Ovary (tissue), 9 donors: Measurements from ENCODE around the gene COX6A1. TPM values are rescaled to one million over a fixed set of nuclear protein-coding genes. Genes with fewer than 3 reads are reported as not detected.

Source experiments
- DNase-seq, 5 donors: peaks; one replicate each; pipeline ENCODE4 v3.0.0-alpha.2; 2019 to 2020
- H3K27ac ChIP-seq, 2 donors: fragments of 200-600 bp; one replicate each; pipeline versions ENCODE4 v1.5.1 to v1.8.0; 2019 to 2022
- H3K27me3 ChIP-seq: fragments of 200-600 bp; one replicate; pipeline ENCODE4 v1.8.0; 2022
- H3K36me3 ChIP-seq: fragments of 200-600 bp; sonication (generic); one replicate; pipeline ENCODE4 v1.5.1; 2019
- H3K4me1 ChIP-seq: one replicate; pipeline ENCODE4 v1.8.1; 2013; ENCODE audit warnings: mild to moderate bottlenecking, moderate library complexity; ENCODE audit not compliant: insufficient read depth
- H3K4me3 ChIP-seq: fragments of 200-600 bp; sonication (generic); one replicate; pipeline ENCODE4 v1.5.1; 2017
- H3K9me3 ChIP-seq, 2 donors: fragments of 200-600 bp in 1 of 2; sonication (generic) in 1 of 2; one replicate each; pipeline versions ENCODE4 v1.5.1 to v1.8.1; 2013 to 2019; ENCODE audit warnings: mild to moderate bottlenecking in 1 of 2, moderate library complexity in 1 of 2
- EP300 ChIP-seq: sonication (generic); formaldehyde crosslinking; IDR thresholded peaks from one replicate; pipeline ENCODE4 v1.6.1; 2017; ENCODE audit warnings: antibody characterized with exemption
- POLR2A ChIP-seq: fragments of 450-650 bp; IDR thresholded peaks from one replicate; pipeline ENCODE4 v1.6.1; 2017; ENCODE audit warnings: antibody characterized with exemption, mild to moderate bottlenecking, moderate library complexity
- WGBS, 3 donors: extraction: QIAGEN DNeasy Blood & Tissue Kit in 1 of 3; methylation state at CpG; one replicate each; pipeline versions ENCODE4 v1.1.5 to v1.1.7; 2013 to 2017; 5-methylcytosine and 5-hydroxymethylcytosine counted together
- intact Hi-C, 4 donors: fragments of 100-400 bp; cut with DNase I; formaldehyde crosslinking; loops; one replicate each; pipeline versions ENCODE4 v1.11.0 to v1.15.1; 2022 to 2023
- polyA plus RNA-seq, 2 donors: library from polyadenylated mRNA; stranded (reverse); fragments of 200-250 nt in 1 of 2; fragments of 350-450 nt in 1 of 2; fragmentation: Illumina TruSeq in 1 of 2; extraction: RNeasy Lipid Tissue Mini Kit (QIAGEN cat#74804) in 1 of 2; gene quantifications; one replicate each; pipeline ENCODE4 v1.2.3, GENCODE V29; 2013 to 2014
- total RNA-seq, 7 donors: library from RNA; depleted of rRNA in 2 of 7; stranded (reverse); fragments of >200 nt in 2 of 7; fragmentation: NEBNext Ultra II Directional in 3 of 7; extraction: Animal tissue kit (Norgen Biotek cat#: 25700) in 3 of 7; gene quantifications; one replicate each; pipeline versions ENCODE4 v1.1.0 to v1.2.4, GENCODE V29; 2016 to 2023
- TF ChIP-seq, protein P1 (sequence below), 3 donors: fragments of 450-650 bp in 2 of 3; fragments of 200-600 bp in 1 of 3; IDR thresholded peaks; one replicate each; pipeline versions ENCODE4 v1.5.1 to v1.8.0; 2016 to 2022; ENCODE audit warnings: antibody characterized with exemption in 3 of 3, mild to moderate bottlenecking in 1 of 3
- donor health status: DM: no; HTN: no; CAD: no; lungs with moderate emphysema.
- donor health status: DM: no; HTN: no; CAD: no.
- donor health status: Bipolar disorder and iron deficiency.
- donor health status: DM: yes; HTN: yes; CAD: no.
- donor health status: DM: no; HTN: no; CAD: no.
- donor health status: DM: yes; HTN: yes; CAD: no.

The COX6A1 gene
- total and polyA plus RNA-seq, 9 donors = 182 to 633 (median 208) TPM

DNA sequence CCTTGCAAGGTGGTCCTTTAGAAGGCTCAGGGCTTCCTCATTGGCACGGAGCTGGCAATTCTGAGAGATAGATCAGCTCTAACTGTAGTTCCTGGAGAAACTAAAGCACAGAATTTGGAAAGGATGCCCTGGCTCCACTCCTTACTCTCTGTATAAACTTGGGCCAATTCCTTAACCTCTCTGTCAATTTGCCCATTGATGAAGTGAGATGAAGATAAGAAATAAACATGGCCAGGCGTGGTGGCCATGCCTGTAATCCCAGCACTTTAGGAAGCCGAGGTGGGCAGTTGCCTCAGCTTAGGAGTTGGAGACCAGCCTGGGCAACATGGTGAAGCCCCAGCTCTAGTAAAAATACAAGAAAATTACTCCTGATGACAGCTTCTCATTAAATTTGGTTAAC, 34.0 kb upstream of the COX6A1 start:
- intact Hi-C loops = no loop called here
- Histone ChIP-seq H3K4me3 (no peak overlapping the region), H3K27ac (no peak overlapping the region), H3K9me3 (no peaks in the 10 kb centered on the region), H3K36me3 (no peaks in the 10 kb centered on the region), H3K27me3 (no peaks in the 10 kb centered on the region), H3K4me1 (no peaks in the 10 kb centered on the region)
- WGBS, 3 donors = 71 to 86% (median 79%) methylated on average over 3 of the region's 3 CpGs
- no peak for DNase-seq
- TF ChIP-seq POLR2A (no peak), EP300 (no peak)
- TF ChIP-seq, protein P1, sequence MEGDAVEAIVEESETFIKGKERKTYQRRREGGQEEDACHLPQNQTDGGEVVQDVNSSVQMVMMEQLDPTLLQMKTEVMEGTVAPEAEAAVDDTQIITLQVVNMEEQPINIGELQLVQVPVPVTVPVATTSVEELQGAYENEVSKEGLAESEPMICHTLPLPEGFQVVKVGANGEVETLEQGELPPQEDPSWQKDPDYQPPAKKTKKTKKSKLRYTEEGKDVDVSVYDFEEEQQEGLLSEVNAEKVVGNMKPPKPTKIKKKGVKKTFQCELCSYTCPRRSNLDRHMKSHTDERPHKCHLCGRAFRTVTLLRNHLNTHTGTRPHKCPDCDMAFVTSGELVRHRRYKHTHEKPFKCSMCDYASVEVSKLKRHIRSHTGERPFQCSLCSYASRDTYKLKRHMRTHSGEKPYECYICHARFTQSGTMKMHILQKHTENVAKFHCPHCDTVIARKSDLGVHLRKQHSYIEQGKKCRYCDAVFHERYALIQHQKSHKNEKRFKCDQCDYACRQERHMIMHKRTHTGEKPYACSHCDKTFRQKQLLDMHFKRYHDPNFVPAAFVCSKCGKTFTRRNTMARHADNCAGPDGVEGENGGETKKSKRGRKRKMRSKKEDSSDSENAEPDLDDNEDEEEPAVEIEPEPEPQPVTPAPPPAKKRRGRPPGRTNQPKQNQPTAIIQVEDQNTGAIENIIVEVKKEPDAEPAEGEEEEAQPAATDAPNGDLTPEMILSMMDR (IDR thresholded peaks at IDR 0.05) = no peak

DNA sequence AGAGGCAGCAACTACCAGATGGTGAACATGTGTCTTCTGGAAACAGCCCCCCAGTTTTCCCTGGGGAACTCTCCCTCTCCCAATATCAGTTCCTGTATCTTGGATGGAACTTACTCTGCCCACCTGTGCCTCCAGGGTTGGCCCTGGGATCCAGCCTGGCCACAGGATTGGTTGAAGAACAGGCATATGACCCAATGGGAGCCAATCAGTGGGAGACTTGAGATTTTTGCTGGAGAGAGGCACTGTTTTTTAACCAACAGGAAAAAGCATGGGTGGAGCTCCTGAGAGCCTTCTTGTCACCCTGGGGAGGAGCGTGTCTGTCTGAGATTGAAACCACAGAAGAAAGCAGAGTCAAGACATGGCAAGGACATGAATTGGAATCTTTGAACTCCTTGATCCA, 33.6 kb upstream of the COX6A1 start:
- Histone ChIP-seq H3K27me3 (no peaks in the 10 kb centered on the region), H3K27ac (no peak overlapping the region), H3K9me3 (no peaks in the 10 kb centered on the region), H3K36me3 (no peaks in the 10 kb centered on the region), H3K4me3 (no peak overlapping the region), H3K4me1 (no peaks in the 10 kb centered on the region)
- intact Hi-C loops = no loop called here
- no peak for DNase-seq
- TF ChIP-seq, protein P1 (IDR thresholded peaks at IDR 0.05) = no peak
- TF ChIP-seq EP300 (no peak), POLR2A (no peak)
- 70 to 77% (median 74%) methylated on average over 1 of the region's 1 CpG for WGBS, 3 donors

DNA sequence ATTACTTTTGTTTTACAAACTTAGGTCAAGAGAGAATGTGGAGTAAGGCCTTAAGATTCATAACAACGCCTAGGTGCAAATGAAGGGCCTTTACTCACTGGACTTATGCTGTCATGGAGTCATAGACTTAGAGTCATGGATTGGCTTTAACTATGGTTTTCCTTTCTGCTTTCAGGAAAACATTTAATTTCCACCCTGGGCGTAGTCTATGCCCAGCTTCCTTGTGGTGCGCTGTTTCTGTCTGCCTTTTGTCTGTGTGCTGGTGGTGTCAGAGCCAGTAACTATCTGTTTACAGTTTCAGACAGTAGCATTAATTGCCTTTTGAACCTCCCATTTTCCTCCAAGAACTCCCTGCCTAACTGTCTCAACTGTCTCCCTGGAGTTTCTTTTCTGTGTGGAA, 31.8 kb upstream of the COX6A1 start:
- 79 to 84% (median 82%) methylated on average over 3 of the region's 3 CpGs for WGBS, 3 donors
- Histone ChIP-seq H3K36me3 (no peaks in the 10 kb centered on the region), H3K9me3 (no peaks in the 10 kb centered on the region), H3K27ac (no peak overlapping the region), H3K4me1 (no peaks in the 10 kb centered on the region), H3K27me3 (no peaks in the 10 kb centered on the region), H3K4me3 (no peak overlapping the region)
- intact Hi-C loops = no loop called here
- no peak for TF ChIP-seq POLR2A
- no peak for DNase-seq

DNA sequence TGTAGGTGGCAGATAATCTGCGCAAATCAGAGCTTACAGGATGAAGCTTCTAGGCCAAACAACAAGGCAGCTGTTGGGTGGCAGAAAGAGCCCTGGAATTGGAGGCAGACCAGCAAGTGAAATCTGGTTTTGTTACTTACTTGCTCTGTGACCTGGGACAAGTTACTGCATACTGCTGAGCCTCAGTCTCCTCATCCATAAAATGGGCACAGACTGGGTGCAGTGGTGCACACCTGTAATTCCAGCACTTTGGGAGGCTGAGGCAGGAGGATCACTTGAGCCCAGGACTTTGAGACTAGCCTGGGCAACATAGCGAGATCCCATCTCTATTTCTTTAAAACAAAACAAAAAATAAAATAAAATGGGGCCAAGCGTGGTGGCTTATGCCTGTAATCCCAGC, 31.4 kb upstream of the COX6A1 start:
- TF ChIP-seq EP300 = no peak
- TF ChIP-seq, protein P1 (IDR thresholded peaks at IDR 0.05) = no peak
- TF ChIP-seq POLR2A = no peak
- WGBS, 3 donors = 92 to 94% (median 93%) methylated on average over 3 of the region's 3 CpGs

DNA sequence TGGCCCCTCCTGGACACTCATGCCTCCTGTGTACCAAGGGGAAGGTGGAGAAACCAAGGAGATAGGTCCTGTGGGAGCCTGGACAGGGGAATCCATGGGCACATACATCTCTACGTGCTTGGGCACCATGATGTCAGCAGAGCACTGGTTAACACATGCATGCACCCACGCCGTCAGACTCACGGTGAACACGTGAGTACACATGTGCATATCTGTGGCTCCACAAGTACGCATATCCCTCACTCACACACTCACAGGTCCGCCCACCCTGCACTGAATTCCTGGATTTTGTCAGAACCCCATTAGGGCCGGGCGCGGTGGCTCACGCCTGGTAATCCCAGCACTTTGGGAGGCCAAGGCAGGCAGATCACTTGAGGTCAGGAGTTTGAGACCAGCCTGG, 29.1 kb upstream of the COX6A1 start:
- Histone ChIP-seq H3K4me3 (no peak overlapping the region), H3K36me3 (no peaks in the 10 kb centered on the region), H3K27ac (no peak overlapping the region), H3K4me1 (no peaks in the 10 kb centered on the region), H3K27me3 (no peaks in the 10 kb centered on the region), H3K9me3 (no peaks in the 10 kb centered on the region)
- TF ChIP-seq, protein P1 (IDR thresholded peaks at IDR 0.05) = no peak
- no peak for TF ChIP-seq POLR2A
- TF ChIP-seq EP300 = no peak
- 92 to 96% (median 95%) methylated on average over 11 of the region's 11 CpGs for WGBS, 3 donors
- DNase-seq = no peak
- intact Hi-C loops = no loop called here

More for the DNA sequence above, 31.4 kb upstream of the COX6A1 start:
- Histone ChIP-seq H3K4me3 (no peak overlapping the region), H3K4me1 (no peaks in the 10 kb centered on the region), H3K27ac (no peak overlapping the region), H3K27me3 (no peaks in the 10 kb centered on the region), H3K9me3 (no peaks in the 10 kb centered on the region), H3K36me3 (no peaks in the 10 kb centered on the region)
- intact Hi-C loops = no loop called here
- DNase-seq = no peak
